NCI-H524 treated with DMSO at 0.1 percent for 48 hours (cell line): ENCODE data around the gene NIF3L1.
"Not testable (repeated sequence)": the region's sequence is repeated elsewhere in the genome, so short reads cannot be mapped to it uniquely, and the experiment has no call there.

Experiments
- DNase-seq: peaks from one replicate; lab custom pipeline; 2025; lab: John Stamatoyannopoulos, UW

Gene NIF3L1

GRCh38 chr2:200871151-200871550, 18.0 kb upstream of the NIF3L1 start:
- DNase-seq = no peak

- no peak for DNase-seq
These were observed 15.6 kb upstream of the NIF3L1 start for GRCh38 chr2:200873560-200873959.

GRCh38 chr2:200877443-200877842, 11.7 kb upstream of the NIF3L1 start:
- no peak for DNase-seq

GRCh38 chr2:200878289-200878880, 10.8 kb upstream of the NIF3L1 start:
- DNase-seq = no peak

GRCh38 chr2:200881715-200882249, 7.4 kb upstream of the NIF3L1 start:
- not testable (repeated sequence) for DNase-seq

- DNase-seq = no peak
These were observed 10.3 kb downstream of the NIF3L1 start for GRCh38 chr2:200899482-200899881.

GRCh38 chr2:200901459-200902072, 12.4 kb downstream of the NIF3L1 start:
- peak; percentile 18 for DNase-seq

- DNase-seq = no peak
These were observed 16.6 kb downstream of the NIF3L1 start for GRCh38 chr2:200905618-200906296.

GRCh38 chr2:200909958-200910357, 20.8 kb downstream of the NIF3L1 start:
- DNase-seq = no peak

GRCh38 chr2:200913654-200914053, 24.5 kb downstream of the NIF3L1 start:
- no peak for DNase-seq

- no peak for DNase-seq
These were observed 33.3 kb downstream of the NIF3L1 start for GRCh38 chr2:200922439-200922838.

- no peak for DNase-seq
These were observed 40.4 kb downstream of the NIF3L1 start for GRCh38 chr2:200929334-200930249.

GRCh38 chr2:200930947-200931626, 41.9 kb downstream of the NIF3L1 start:
- DNase-seq = no peak

- DNase-seq = no peak
These were observed 50.7 kb downstream of the NIF3L1 start for GRCh38 chr2:200939832-200940231.

GRCh38 chr2:200943527-200944105, 54.4 kb downstream of the NIF3L1 start:
- no peak for DNase-seq

- no peak for DNase-seq
These were observed 55.6 kb downstream of the NIF3L1 start for GRCh38 chr2:200944467-200945394.

GRCh38 chr2:200945395-200945729, 56.2 kb downstream of the NIF3L1 start:
- DNase-seq = no peak

- DNase-seq = no peak
These were observed 61.2 kb downstream of the NIF3L1 start for GRCh38 chr2:200950378-200950777.
